GM12872 (cell line): ENCODE data around the gene CCNC.

Experiments
- CTCF ChIP-seq: IDR thresholded peaks from 3 replicates; pipeline ENCODE4 v1.5.1; 2011; ENCODE audit warnings: low read depth, mild to moderate bottlenecking, low read length, moderate library complexity; ENCODE audit not compliant: insufficient read depth

CCNC gene

GRCh38 chr6:99575544-99576227, 7.2 kb upstream of the CCNC start:
- TF ChIP-seq CTCF, result no peak

GRCh38 chr6:99573980-99574617, 5.6 kb upstream of the CCNC start:
- TF ChIP-seq CTCF, result no peak

- no peak for TF ChIP-seq CTCF
Observed at GRCh38 chr6:99563056-99563723, 5.3 kb downstream of the CCNC start.

GRCh38 chr6:99560668-99561067, 7.8 kb downstream of the CCNC start:
- no peak for TF ChIP-seq CTCF

GRCh38 chr6:99559057-99559456, 9.4 kb downstream of the CCNC start:
- TF ChIP-seq CTCF, result no peak

GRCh38 chr6:99553888-99554287, 14.6 kb downstream of the CCNC start:
- no peak for TF ChIP-seq CTCF

GRCh38 chr6:99550046-99550748, 18.3 kb downstream of the CCNC start:
- no peak for TF ChIP-seq CTCF
